ENCODE measurements around the gene PIAS4.

Gene PIAS4

DNA sequence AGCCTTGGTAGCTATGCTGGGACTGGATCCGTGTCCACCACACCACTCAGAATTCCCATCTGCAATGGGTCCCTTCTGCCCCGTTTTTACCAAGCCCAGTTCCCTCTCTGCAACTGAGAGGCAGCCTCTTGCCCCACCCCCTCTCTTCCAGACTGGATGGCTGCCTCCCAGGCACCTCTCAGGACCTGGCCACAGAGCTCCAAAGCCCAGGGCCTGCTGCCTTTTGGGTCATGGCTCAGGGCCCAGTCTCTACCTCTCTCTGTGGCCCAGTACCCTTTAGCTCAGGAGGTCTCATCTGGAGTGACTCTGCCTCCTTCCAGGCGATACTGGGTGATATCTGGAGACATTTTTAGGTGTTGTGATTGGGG lies 69.5 kb downstream of the PIAS4 start:
- DNase-seq (ENCODE audit: low read depth in 2 of 2), result no peak

DNA sequence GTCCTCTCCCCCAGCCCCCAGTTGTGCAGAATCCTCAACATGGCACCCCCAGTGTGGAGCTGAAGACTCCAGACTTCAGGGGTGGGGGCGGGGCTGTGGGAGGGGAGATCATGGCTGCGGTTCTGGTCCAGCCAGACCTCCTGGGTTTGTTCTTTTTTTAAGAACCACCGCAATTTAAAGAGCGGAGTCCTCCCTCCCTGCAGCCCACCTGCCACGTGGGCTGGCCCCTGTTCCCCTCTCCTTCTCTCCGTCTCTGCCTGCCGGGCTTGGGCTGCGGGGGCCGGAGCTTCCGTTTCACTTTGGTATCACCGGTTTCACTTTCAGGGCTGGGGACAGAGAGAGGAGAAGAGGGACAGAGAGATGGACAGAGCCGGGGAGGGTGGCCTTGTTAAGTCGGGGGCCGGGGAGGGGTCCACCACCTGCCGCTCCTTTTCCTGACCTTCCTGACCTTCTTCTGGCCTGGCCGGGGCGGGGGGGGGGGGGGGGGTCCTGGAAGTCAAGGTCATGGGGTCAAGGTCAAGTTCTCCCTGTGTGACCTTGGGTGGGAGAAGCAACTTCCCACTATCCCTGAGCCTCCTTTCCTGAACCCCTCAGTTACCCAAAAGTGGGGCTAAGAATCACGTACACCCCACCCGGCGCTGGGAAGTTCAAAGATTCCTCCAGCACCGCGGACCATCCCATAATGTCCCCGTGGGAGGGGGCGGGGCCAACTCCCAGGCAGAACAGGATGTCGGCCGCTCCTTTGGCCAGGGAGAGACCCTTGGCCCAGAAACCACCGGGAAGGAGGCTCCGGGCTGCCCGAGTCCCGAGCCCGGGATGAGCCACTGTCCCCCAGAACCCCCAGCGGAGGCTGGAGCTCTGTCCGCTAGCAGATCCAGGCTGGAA lies 70.5 kb downstream of the PIAS4 start:
- no peak for DNase-seq (ENCODE audit: low read depth in 2 of 2)

DNA sequence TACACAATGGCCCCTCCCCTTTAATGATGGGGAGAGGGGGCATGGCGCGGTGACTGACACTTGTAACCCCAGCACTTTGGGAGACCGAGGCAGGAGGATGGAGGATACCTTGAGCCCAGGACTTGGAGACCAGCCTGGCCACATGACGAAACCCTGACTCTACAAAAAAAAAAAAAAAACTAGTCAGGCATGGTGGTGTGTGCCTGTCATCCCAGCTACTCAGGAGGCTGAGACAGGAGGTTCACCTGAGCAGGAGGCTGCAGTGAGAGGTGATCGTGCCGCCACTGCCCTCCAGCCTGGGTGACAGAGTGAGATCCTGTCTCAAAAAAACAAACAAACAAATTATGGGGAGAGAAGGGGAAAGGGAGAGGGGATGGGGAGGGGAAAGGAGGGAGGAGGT lies 72.9 kb downstream of the PIAS4 start:
- DNase-seq (ENCODE audit: low read depth in 2 of 2), result no peak

- no peak for DNase-seq (ENCODE audit: low read depth in 2 of 2)
These were observed 74.0 kb downstream of the PIAS4 start for GRCh38 chr19:4081441-4082129.

- DNase-seq (ENCODE audit: low read depth in 2 of 2), result no peak
These were observed 74.6 kb downstream of the PIAS4 start for GRCh38 chr19:4082172-4082571.

GRCh38 chr19:4083677-4084546 lies 76.4 kb downstream of the PIAS4 start:
- no peak for DNase-seq (ENCODE audit: low read depth in 2 of 2)

DNA sequence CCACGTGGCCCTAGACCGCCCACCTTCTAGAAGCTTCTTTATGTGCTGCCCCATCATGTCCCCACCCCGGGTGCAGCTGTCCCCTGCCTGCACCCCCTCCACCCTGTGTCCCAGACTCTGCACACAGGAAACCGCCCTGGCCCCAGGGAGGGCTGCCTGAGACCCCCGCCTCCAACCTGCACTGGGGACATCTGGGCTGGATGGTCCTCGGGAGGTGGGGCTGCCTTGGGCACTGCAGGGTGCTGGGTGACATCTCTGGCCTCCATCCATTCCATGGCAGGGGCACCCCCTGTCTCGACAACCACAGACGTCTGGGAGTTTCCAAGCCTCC lies 77.0 kb downstream of the PIAS4 start:
- DNase-seq (ENCODE audit: low read depth in 2 of 2), result no peak

DNA sequence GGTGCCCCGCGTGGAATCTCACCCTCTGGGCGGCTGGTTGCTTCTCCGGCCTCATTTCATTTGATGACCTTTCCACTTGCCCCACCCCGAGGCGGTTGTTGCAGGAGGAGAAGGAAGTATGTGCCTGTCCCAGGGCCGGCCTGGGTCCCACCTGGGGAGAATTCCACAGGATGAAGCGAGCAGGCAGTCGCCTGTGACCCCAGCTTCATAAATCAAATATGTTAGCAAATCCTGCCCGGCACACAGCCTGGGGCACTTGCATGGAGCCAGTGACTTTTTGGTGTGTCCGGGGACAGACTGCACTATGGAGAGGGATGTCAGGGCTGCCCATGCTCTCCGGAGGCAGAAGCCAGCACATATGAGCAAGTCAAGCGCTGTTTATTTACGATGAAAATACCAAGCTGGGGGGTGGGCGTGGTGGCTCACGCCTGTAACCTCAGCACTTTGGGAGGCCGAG lies 78.9 kb downstream of the PIAS4 start:
- no peak for DNase-seq (ENCODE audit: low read depth in 2 of 2)

- no peak for DNase-seq (ENCODE audit: low read depth in 2 of 2)
These were observed 80.5 kb downstream of the PIAS4 start for GRCh38 chr19:4087787-4088679.

GRCh38 chr19:4088975-4089374 lies 81.4 kb downstream of the PIAS4 start:
- DNase-seq (ENCODE audit: low read depth in 2 of 2), result no peak
